GM12878 (cell line): ENCODE data around the gene CAMK2A.

Experiments
- ASH2L ChIP-seq: fragments of 300-600, 200-600 bp; sonication (generic); IDR thresholded peaks from 2 replicates; pipeline ENCODE4 v1.6.1; 2017; ENCODE audit warnings: low read depth, mild to moderate bottlenecking, borderline replicate concordance
- CBFB ChIP-seq: IDR thresholded peaks from 2 replicates; pipeline ENCODE4 v1.6.1; 2016; ENCODE audit warnings: antibody characterized with exemption, low read depth
- CBX3 ChIP-seq: fragments of 200-600 bp; sonication (generic); IDR thresholded peaks from 2 replicates; pipeline ENCODE4 v1.6.1; 2016; ENCODE audit warnings: low read depth, borderline replicate concordance
- JUNB ChIP-seq: IDR thresholded peaks from 2 replicates; pipeline ENCODE4 v1.6.1; 2016; ENCODE audit warnings: antibody characterized with exemption, mild to moderate bottlenecking
- NFXL1 ChIP-seq: fragments of 450-650 bp; IDR thresholded peaks from 2 replicates; pipeline ENCODE4 v1.6.1; 2017; ENCODE audit warnings: antibody characterized with exemption, mild to moderate bottlenecking, borderline replicate concordance
- ZBTB11 ChIP-seq: fragments of 450-650 bp; formaldehyde crosslinking; IDR thresholded peaks from 2 replicates; pipeline ENCODE4 v1.5.0; 2022; ENCODE audit warnings: mild to moderate bottlenecking, missing genetic modification characterization
- TF ChIP-seq, protein P1 (sequence below), 3 experiments: IDR thresholded peaks in 2 of 3; conservative IDR thresholded peaks in 1 of 3; 2 replicates each; pipeline ENCODE4 v1.5.1; 2011; ENCODE audit warnings: low read depth in 3 of 3, low read length in 3 of 3, mild to moderate bottlenecking in 3 of 3, control low read depth in 2 of 3, moderate library complexity in 2 of 3, inconsistent platforms in 1 of 3, mixed read lengths in 1 of 3; ENCODE audit not compliant: control insufficient read depth in 2 of 3, insufficient read depth in 1 of 3; ENCODE audit errors: extremely low read depth in 1 of 3

DNA sequence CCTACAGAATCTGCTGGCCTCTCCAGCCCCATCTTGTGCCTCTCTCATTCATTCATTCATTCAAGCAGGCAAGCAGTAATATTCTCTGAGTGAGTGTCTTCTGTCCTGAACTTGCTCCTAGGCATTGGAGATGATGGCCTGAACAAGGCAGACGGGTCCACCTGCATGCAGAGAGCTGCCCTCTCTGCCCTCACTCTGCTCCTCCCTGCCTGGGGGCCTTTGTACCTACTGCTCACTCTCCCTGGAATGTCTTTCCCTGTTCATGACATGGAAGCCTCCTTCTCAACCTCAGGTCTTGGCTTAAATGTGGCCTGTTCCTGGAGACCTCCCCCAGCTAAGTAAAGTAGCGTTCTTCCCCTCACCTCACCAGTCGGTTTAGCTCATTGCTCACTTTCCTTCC is 116.4 kb downstream of the CAMK2A start:
- TF ChIP-seq, protein P1, sequence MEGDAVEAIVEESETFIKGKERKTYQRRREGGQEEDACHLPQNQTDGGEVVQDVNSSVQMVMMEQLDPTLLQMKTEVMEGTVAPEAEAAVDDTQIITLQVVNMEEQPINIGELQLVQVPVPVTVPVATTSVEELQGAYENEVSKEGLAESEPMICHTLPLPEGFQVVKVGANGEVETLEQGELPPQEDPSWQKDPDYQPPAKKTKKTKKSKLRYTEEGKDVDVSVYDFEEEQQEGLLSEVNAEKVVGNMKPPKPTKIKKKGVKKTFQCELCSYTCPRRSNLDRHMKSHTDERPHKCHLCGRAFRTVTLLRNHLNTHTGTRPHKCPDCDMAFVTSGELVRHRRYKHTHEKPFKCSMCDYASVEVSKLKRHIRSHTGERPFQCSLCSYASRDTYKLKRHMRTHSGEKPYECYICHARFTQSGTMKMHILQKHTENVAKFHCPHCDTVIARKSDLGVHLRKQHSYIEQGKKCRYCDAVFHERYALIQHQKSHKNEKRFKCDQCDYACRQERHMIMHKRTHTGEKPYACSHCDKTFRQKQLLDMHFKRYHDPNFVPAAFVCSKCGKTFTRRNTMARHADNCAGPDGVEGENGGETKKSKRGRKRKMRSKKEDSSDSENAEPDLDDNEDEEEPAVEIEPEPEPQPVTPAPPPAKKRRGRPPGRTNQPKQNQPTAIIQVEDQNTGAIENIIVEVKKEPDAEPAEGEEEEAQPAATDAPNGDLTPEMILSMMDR (IDR thresholded peaks at IDR 0.05 in 2 of 3, conservative IDR thresholded peaks at IDR 0.05 in 1 of 3; ENCODE audit: control insufficient read depth in 2 of 3, extremely low read depth in 1 of 3, insufficient read depth in 1 of 3, low read depth in 3 of 3, low read length in 3 of 3): no peak
- TF ChIP-seq ASH2L (no peak), JUNB (no peak), CBFB (no peak), NFXL1 (no peak), ZBTB11 (CRISPR knock-in tag) (no peak), CBX3 (no peak)
